Effector memory CD4-positive, alpha-beta T cell (primary cell): ENCODE data around the gene GAS6.
"Not testable (repeated sequence)": the region's sequence is repeated elsewhere in the genome, so short reads cannot be mapped to it uniquely, and the experiment has no call there.

Experiments
- DNase-seq, 3 donors: peaks; one replicate each; pipeline ENCODE4 v3.0.0-alpha.2; 2020
- H3K27ac ChIP-seq: 2 replicates; pipeline ENCODE4 v1.7.0; 2013; ENCODE audit warnings: mild to moderate bottlenecking, low read length, moderate library complexity; ENCODE audit not compliant: insufficient read depth, poor library complexity, severe bottlenecking
- H3K27me3 ChIP-seq: replicated peaks from 2 replicates; pipeline ENCODE4 v1.7.0; 2013; ENCODE audit warnings: mild to moderate bottlenecking, low read length; ENCODE audit not compliant: insufficient read depth, control insufficient read depth, poor library complexity, severe bottlenecking
- H3K36me3 ChIP-seq: 2 replicates; pipeline ENCODE4 v1.7.0; 2013; ENCODE audit warnings: mild to moderate bottlenecking, low read length, moderate library complexity; ENCODE audit not compliant: control insufficient read depth, insufficient read depth
- H3K4me1 ChIP-seq: 2 replicates; pipeline ENCODE4 v1.7.0; 2013; ENCODE audit warnings: low read length, mild to moderate bottlenecking; ENCODE audit not compliant: control insufficient read depth, insufficient read depth, poor library complexity, severe bottlenecking
- H3K4me3 ChIP-seq: 2 replicates; pipeline ENCODE4 v1.7.0; 2013; ENCODE audit warnings: low read length, low read depth, mild to moderate bottlenecking; ENCODE audit not compliant: insufficient read depth, poor library complexity, severe bottlenecking
- H3K9me3 ChIP-seq: 2 replicates; pipeline ENCODE4 v1.7.0; 2013; ENCODE audit warnings: mild to moderate bottlenecking, low read length, moderate library complexity; ENCODE audit not compliant: control insufficient read depth
- total RNA-seq, 3 donors: gene quantifications; one replicate each; lab custom pipeline; 2026; lab: John Stamatoyannopoulos, UW

GAS6 gene
- total RNA-seq: 1.4 to 3.1 (median 2.8) reads per million in 3 donors

GRCh38 chr13:113863524-113864272 is at the start of gene GAS6:
Gene GAS6, minus strand, starts transcription at chr13:113864076. Its CDS starts 156 bp downstream, at chr13:113863920.
- no peak for DNase-seq
- H3K4me3 ChIP-seq: peak within 1 kb of the TSS; percentile 54
- no peaks in the 10 kb centered on the region for H3K36me3 ChIP-seq
- H3K27ac ChIP-seq: no peak within 1 kb of the TSS
- H3K9me3 ChIP-seq: no peaks in the 10 kb centered on the region
- peaks cover 4% of the 10 kb centered on the region for H3K4me1 ChIP-seq
- H3K27me3 ChIP-seq: peaks cover 14% of the 10 kb centered on the region

- H3K4me3 ChIP-seq, DNase-seq, H3K27me3 ChIP-seq, H3K4me1 ChIP-seq, H3K27ac ChIP-seq, H3K9me3 ChIP-seq, H3K36me3 ChIP-seq: not testable (repeated sequence)
These were observed 49.5 kb upstream of the GAS6 start for GRCh38 chr13:113913408-113913807.

GRCh38 chr13:113912596-113912995 is 48.7 kb upstream of the GAS6 start:
- no peaks in the 10 kb centered on the region for H3K27me3 ChIP-seq
- peaks cover 4% of the 10 kb centered on the region for H3K4me1 ChIP-seq
- no peak overlapping the region for H3K4me3 ChIP-seq
- H3K9me3 ChIP-seq: no peaks in the 10 kb centered on the region
- no peaks in the 10 kb centered on the region for H3K36me3 ChIP-seq
- no peak overlapping the region for H3K27ac ChIP-seq
- no peak for DNase-seq

- Histone ChIP-seq H3K27me3 (no peaks in the 10 kb centered on the region), H3K36me3 (no peaks in the 10 kb centered on the region), H3K4me1 (peaks cover 4% of the 10 kb centered on the region), H3K4me3 (no peak overlapping the region), H3K27ac (no peak overlapping the region), H3K9me3 (no peaks in the 10 kb centered on the region)
- DNase-seq: no peak
These were observed 44.0 kb upstream of the GAS6 start for GRCh38 chr13:113907635-113908617.

GRCh38 chr13:113906571-113906970 is 42.7 kb upstream of the GAS6 start:
- no peak for DNase-seq
- Histone ChIP-seq H3K27ac (no peak overlapping the region), H3K36me3 (no peaks in the 10 kb centered on the region), H3K4me1 (peaks cover 4% of the 10 kb centered on the region), H3K27me3 (no peaks in the 10 kb centered on the region), H3K9me3 (no peaks in the 10 kb centered on the region), H3K4me3 (no peak overlapping the region)

- DNase-seq: no peak
- H3K36me3 ChIP-seq: no peaks in the 10 kb centered on the region
- H3K4me1 ChIP-seq: peaks cover 4% of the 10 kb centered on the region
- H3K27ac ChIP-seq: no peak overlapping the region
- no peaks in the 10 kb centered on the region for H3K9me3 ChIP-seq
- H3K4me3 ChIP-seq: no peak overlapping the region
- H3K27me3 ChIP-seq: no peaks in the 10 kb centered on the region
These were observed 42.1 kb upstream of the GAS6 start for GRCh38 chr13:113905942-113906341.

- Histone ChIP-seq H3K36me3 (no peaks in the 10 kb centered on the region), H3K4me3 (no peak overlapping the region), H3K27ac (no peak overlapping the region), H3K27me3 (no peaks in the 10 kb centered on the region), H3K4me1 (peaks cover 4% of the 10 kb centered on the region), H3K9me3 (no peaks in the 10 kb centered on the region)
- DNase-seq: no peak
These were observed 41.1 kb upstream of the GAS6 start for GRCh38 chr13:113905018-113905417.

GRCh38 chr13:113904411-113904810 is 40.5 kb upstream of the GAS6 start:
- H3K27ac ChIP-seq: no peak overlapping the region
- DNase-seq: no peak

GRCh38 chr13:113903912-113904311 is 40.0 kb upstream of the GAS6 start:
- H3K36me3 ChIP-seq: no peaks in the 10 kb centered on the region
- no peak overlapping the region for H3K4me3 ChIP-seq
- no peak overlapping the region for H3K27ac ChIP-seq
- no peak for DNase-seq
- H3K4me1 ChIP-seq: peaks cover 4% of the 10 kb centered on the region
- no peaks in the 10 kb centered on the region for H3K9me3 ChIP-seq
- no peaks in the 10 kb centered on the region for H3K27me3 ChIP-seq

More at GRCh38 chr13:113904411-113904810, 40.5 kb upstream of the GAS6 start:
- Histone ChIP-seq H3K4me1 (peaks cover 4% of the 10 kb centered on the region), H3K36me3 (no peaks in the 10 kb centered on the region), H3K27me3 (no peaks in the 10 kb centered on the region), H3K9me3 (no peaks in the 10 kb centered on the region), H3K4me3 (no peak overlapping the region)
